ENCODE results near the gene MYO3B. TPM values are rescaled to one million over a fixed set of nuclear protein-coding genes. Genes with fewer than 3 reads are reported as not detected.

MYO3B gene
- total RNA-seq, 3 donors from 2014 or later (not counting 1 experiment from before 2014, with no cell fraction given): 0.68 to 0.88 (median 0.75) TPM

- TF ChIP-seq CTCF (IDR thresholded peaks at IDR 0.05): no peak
- no peaks in the 10 kb centered on the region for H3K9me3 ChIP-seq (ENCODE audit: control insufficient read depth, insufficient read depth, low read length)
- WGBS (ENCODE audit: insufficient coverage): 44% methylated on average over 2 of the region's 4 CpGs
- no peaks in the 10 kb centered on the region for H3K4me1 ChIP-seq (ENCODE audit: control insufficient read depth, insufficient read depth, low read length)
- H3K27ac ChIP-seq (ENCODE audit: low read length): no peak overlapping the region
- Mint-ChIP-seq H3K27ac (no peak overlapping the region), H3K4me1 (no peaks in the 10 kb centered on the region), H3K36me3 (no peaks in the 10 kb centered on the region), H3K4me3 (no peak overlapping the region), H3K9me3 (no peaks in the 10 kb centered on the region), H3K27me3 (ENCODE audit: low read depth in 2 of 2) (peaks cover 8 to 9% of the 10 kb centered on the region in 2 donors)
- no peaks in the 10 kb centered on the region for H3K36me3 ChIP-seq (ENCODE audit: control insufficient read depth, insufficient read depth, low read length)
- DNase-seq (no peak), ATAC-seq (no peak)
- intact Hi-C loops (cut with micrococcal nuclease): no loop called here
- no peak overlapping the region for H3K4me3 ChIP-seq (ENCODE audit: low read length)
- no peaks in the 10 kb centered on the region for H3K27me3 ChIP-seq (ENCODE audit: control insufficient read depth, insufficient read depth, low read length)
Observed at GRCh38 chr2:170477630-170478029, 299.7 kb downstream of the MYO3B start.

GRCh38 chr2:170481201-170481600 lies 303.3 kb downstream of the MYO3B start:
- Mint-ChIP-seq H3K9me3 (no peaks in the 10 kb centered on the region), H3K4me3 (no peak overlapping the region), H3K27ac (no peak overlapping the region), H3K27me3 (ENCODE audit: low read depth in 2 of 2) (peaks cover 8 to 10% of the 10 kb centered on the region in 2 donors), H3K36me3 (no peaks in the 10 kb centered on the region), H3K4me1 (no peaks in the 10 kb centered on the region)
- no peaks in the 10 kb centered on the region for H3K36me3 ChIP-seq (ENCODE audit: control insufficient read depth, insufficient read depth, low read length)
- H3K4me3 ChIP-seq (ENCODE audit: low read length): no peak overlapping the region
- TF ChIP-seq CTCF (IDR thresholded peaks at IDR 0.05): no peak
- H3K27me3 ChIP-seq (ENCODE audit: control insufficient read depth, insufficient read depth, low read length): no peaks in the 10 kb centered on the region
- H3K27ac ChIP-seq (ENCODE audit: low read length): no peak overlapping the region
- DNase-seq (no peak), ATAC-seq (no peak)
- intact Hi-C loops (cut with micrococcal nuclease): no loop called here
- 65% methylated on average over 4 of the region's 4 CpGs for WGBS (ENCODE audit: insufficient coverage)
- H3K4me1 ChIP-seq (ENCODE audit: control insufficient read depth, insufficient read depth, low read length): no peaks in the 10 kb centered on the region
- no peaks in the 10 kb centered on the region for H3K9me3 ChIP-seq (ENCODE audit: control insufficient read depth, insufficient read depth, low read length)

GRCh38 chr2:170484552-170484951 lies 306.6 kb downstream of the MYO3B start:
- Histone ChIP-seq H3K36me3 (ENCODE audit: control insufficient read depth, insufficient read depth, low read length) (no peaks in the 10 kb centered on the region), H3K27me3 (ENCODE audit: control insufficient read depth, insufficient read depth, low read length) (no peaks in the 10 kb centered on the region), H3K9me3 (ENCODE audit: control insufficient read depth, insufficient read depth, low read length) (no peaks in the 10 kb centered on the region), H3K4me1 (ENCODE audit: control insufficient read depth, insufficient read depth, low read length) (no peaks in the 10 kb centered on the region), H3K4me3 (ENCODE audit: low read length) (no peak overlapping the region), H3K27ac (ENCODE audit: low read length) (no peak overlapping the region)
- Mint-ChIP-seq H3K4me3 (no peak overlapping the region), H3K27ac (no peak overlapping the region), H3K9me3 (no peaks in the 10 kb centered on the region), H3K27me3 (ENCODE audit: low read depth in 2 of 2) (peaks cover 2 to 18% of the 10 kb centered on the region in 2 donors), H3K36me3 (no peaks in the 10 kb centered on the region), H3K4me1 (no peaks in the 10 kb centered on the region)
- no peak for TF ChIP-seq CTCF (IDR thresholded peaks at IDR 0.05)
- DNase-seq: no peak
- ATAC-seq: no peak
- intact Hi-C loops (cut with micrococcal nuclease): no loop called here

- 93% methylated on average over 1 of the region's 3 CpGs for WGBS (ENCODE audit: insufficient coverage)
- no peak overlapping the region for H3K4me3 Mint-ChIP-seq
Observed at GRCh38 chr2:170485254-170486026, 307.5 kb downstream of the MYO3B start.

More at GRCh38 chr2:170485254-170486026, 307.5 kb downstream of the MYO3B start:
- Histone ChIP-seq H3K27me3 (ENCODE audit: control insufficient read depth, insufficient read depth, low read length) (no peaks in the 10 kb centered on the region), H3K27ac (ENCODE audit: low read length) (no peak overlapping the region), H3K4me1 (ENCODE audit: control insufficient read depth, insufficient read depth, low read length) (no peaks in the 10 kb centered on the region), H3K36me3 (ENCODE audit: control insufficient read depth, insufficient read depth, low read length) (no peaks in the 10 kb centered on the region), H3K4me3 (ENCODE audit: low read length) (no peak overlapping the region), H3K9me3 (ENCODE audit: control insufficient read depth, insufficient read depth, low read length) (no peaks in the 10 kb centered on the region)
- no peak for ATAC-seq
- Mint-ChIP-seq H3K9me3 (no peaks in the 10 kb centered on the region), H3K27me3 (ENCODE audit: low read depth in 2 of 2) (peaks cover 2 to 18% of the 10 kb centered on the region in 2 donors), H3K27ac (no peak overlapping the region), H3K36me3 (no peaks in the 10 kb centered on the region), H3K4me1 (no peaks in the 10 kb centered on the region)
- intact Hi-C loops (cut with micrococcal nuclease): no loop called here
- DNase-seq: no peak
- no peak for TF ChIP-seq CTCF (IDR thresholded peaks at IDR 0.05)
